Measurements from ENCODE around the gene CMBL.
A peak's percentile ranks its signal among the peaks of the same experiment; 100 is the strongest.

The CMBL gene

GRCh38 chr5:10307206-10308148, at the start of gene CMBL:
Gene CMBL (minus strand): TSS chr5:10307902. CDS start chr5:10290762, 17,140 bp downstream.
- no peak for FAIRE-seq

GRCh38 chr5:10355071-10355889, 47.6 kb upstream of the CMBL start:
- no peak for FAIRE-seq

- FAIRE-seq: no peak
Measured at GRCh38 chr5:10354048-10354872, 46.6 kb upstream of the CMBL start.

- no peak for FAIRE-seq
Measured at GRCh38 chr5:10353241-10354047, 45.7 kb upstream of the CMBL start, which contains the start of gene MARCHF6. Gene MARCHF6 (plus strand): TSS chr5:10353695. CDS start chr5:10353899, 204 bp downstream.

GRCh38 chr5:10352430-10353240, 44.9 kb upstream of the CMBL start:
- no peak for FAIRE-seq

GRCh38 chr5:10351919-10352318, 44.2 kb upstream of the CMBL start:
- FAIRE-seq: no peak

- FAIRE-seq: no peak
Measured at GRCh38 chr5:10351199-10351905, 43.6 kb upstream of the CMBL start.

- no peak for FAIRE-seq
Measured at GRCh38 chr5:10348258-10348657, 40.6 kb upstream of the CMBL start.

GRCh38 chr5:10344461-10345106, 36.9 kb upstream of the CMBL start:
- peak; percentile 91 for FAIRE-seq

GRCh38 chr5:10343486-10343885, 35.8 kb upstream of the CMBL start:
- FAIRE-seq: no peak

- no peak for FAIRE-seq
Measured at GRCh38 chr5:10339958-10340357, 32.3 kb upstream of the CMBL start.

- no peak for FAIRE-seq
Measured at GRCh38 chr5:10339058-10339811, 31.5 kb upstream of the CMBL start.

- FAIRE-seq: no peak
Measured at GRCh38 chr5:10338686-10339057, 31.0 kb upstream of the CMBL start.

- FAIRE-seq: no peak
Measured at GRCh38 chr5:10337986-10338385, 30.3 kb upstream of the CMBL start.

- FAIRE-seq: no peak
Measured at GRCh38 chr5:10337107-10337506, 29.4 kb upstream of the CMBL start.

GRCh38 chr5:10335711-10336470, 28.2 kb upstream of the CMBL start:
- FAIRE-seq: no peak

- no peak for FAIRE-seq
Measured at GRCh38 chr5:10334831-10335230, 27.1 kb upstream of the CMBL start.

All from TTC549 (cell line).